HG03196 (cell line): ENCODE measurements around the gene SLC35F3.

ENCODE experiments used
- ATAC-seq: cut with Tn5 transposase; IDR thresholded peaks from one replicate; pipeline ENCODE4 v1.9.1; 2021; ENCODE audit not compliant: unreplicated experiment

The SLC35F3 gene

GRCh38 chr1:234019387-234019786 is 114.9 kb downstream of the SLC35F3 start:
- ATAC-seq, result no peak

DNA sequence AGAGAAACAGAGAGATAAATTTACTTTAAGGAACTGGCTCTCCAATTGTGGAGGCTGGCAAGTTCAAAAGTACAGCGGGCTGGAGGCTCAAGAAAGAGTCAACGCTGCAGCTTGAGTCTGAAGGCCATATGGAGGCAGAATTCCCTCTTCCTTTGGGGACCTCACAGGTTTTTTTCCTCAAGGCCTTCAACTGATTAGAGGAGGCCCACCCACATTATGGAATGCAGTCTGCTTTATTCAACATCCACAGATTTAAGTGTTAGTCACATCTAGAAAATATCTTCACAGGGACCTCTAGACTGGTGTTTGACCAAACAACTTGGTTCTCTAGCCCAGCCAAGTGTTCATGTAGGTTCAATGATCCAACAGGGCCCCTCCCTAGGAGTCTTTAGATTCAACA is 117.8 kb downstream of the SLC35F3 start:
- ATAC-seq, result no peak

DNA sequence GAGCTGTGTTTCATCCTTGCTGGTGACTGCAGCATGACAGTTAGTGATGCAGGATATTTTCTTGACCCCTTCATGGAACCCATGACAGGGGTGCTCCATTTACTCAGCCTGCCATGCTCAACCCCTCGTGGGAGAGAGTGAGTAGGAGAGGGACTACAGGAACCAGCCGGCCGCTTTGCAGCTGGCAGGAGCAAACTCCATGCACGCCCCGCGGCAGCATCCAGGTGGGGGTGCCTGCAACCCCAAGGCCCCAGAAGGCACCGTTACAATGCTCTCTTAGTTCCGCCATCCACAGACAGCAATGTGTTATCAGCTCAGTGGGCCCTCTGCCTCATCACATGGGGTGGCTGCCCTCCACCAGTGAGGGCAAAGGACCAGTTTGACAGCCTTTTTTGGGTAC is 135.1 kb downstream of the SLC35F3 start:
- ATAC-seq, result no peak

DNA sequence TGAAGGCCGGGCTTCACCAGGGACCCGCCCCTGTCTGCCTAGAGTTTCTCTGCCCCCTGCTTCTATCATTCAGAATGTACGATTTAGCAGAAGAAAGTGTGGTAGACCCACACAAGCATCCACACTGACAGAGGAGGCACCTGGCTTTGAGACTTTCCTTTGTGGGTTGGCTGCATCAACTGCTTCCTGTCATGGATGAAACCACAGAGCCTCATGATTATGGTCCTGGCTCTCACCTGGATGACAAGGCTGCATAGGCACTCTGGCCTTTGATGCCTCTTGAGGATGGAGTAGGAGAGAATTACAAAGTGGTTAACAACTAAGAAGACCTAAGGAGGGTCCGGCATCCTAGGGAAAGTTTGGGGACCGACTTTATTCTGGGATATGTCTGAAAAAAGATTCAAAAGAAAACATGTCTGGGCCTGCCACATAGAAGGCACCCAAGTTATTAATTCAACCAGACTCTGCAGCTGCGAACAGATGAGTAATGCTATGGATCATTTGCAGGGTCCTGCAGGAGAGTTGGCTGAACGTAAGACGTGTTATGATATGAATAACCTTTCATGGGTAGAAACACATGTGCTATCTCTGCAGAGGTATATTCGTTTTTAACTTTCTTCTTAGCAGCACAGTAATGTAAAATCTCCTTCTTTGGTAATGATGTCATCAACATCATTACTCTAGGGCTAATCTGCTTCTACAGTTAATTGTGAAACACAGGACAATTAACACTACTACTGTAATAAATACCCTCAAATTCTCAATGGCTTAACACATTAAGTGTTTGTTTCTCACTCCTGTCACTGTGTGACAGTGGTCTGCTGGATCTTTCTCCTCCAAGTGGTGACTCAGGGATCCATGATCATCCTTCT is 136.2 kb downstream of the SLC35F3 start:
- ATAC-seq, result no peak

GRCh38 chr1:234044079-234044478 is 139.6 kb downstream of the SLC35F3 start:
- ATAC-seq, result no peak

GRCh38 chr1:234047123-234047522 is 142.6 kb downstream of the SLC35F3 start:
- ATAC-seq, result no peak

DNA sequence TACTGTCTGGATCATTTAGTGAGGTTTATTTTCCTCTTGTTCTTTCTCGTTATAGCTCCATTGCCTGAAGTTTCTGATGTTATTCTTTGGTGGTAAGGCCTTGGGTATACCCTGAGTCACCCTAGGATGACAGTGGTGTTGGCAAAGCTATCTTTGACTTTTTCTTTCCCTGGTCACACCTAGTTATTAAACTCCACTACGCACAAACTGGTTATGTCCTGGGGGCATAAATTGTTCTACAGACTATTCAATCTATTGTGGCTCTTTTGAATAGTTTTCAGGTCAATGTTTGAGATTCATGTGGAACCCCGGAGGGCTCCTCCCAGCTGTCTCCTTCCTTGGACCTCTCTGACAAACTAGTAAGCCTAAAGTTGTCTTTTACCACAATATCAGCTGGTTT is 157.7 kb downstream of the SLC35F3 start:
- no peak for ATAC-seq

- ATAC-seq, result no peak
These were observed 161.4 kb downstream of the SLC35F3 start for GRCh38 chr1:234065794-234066447.

DNA sequence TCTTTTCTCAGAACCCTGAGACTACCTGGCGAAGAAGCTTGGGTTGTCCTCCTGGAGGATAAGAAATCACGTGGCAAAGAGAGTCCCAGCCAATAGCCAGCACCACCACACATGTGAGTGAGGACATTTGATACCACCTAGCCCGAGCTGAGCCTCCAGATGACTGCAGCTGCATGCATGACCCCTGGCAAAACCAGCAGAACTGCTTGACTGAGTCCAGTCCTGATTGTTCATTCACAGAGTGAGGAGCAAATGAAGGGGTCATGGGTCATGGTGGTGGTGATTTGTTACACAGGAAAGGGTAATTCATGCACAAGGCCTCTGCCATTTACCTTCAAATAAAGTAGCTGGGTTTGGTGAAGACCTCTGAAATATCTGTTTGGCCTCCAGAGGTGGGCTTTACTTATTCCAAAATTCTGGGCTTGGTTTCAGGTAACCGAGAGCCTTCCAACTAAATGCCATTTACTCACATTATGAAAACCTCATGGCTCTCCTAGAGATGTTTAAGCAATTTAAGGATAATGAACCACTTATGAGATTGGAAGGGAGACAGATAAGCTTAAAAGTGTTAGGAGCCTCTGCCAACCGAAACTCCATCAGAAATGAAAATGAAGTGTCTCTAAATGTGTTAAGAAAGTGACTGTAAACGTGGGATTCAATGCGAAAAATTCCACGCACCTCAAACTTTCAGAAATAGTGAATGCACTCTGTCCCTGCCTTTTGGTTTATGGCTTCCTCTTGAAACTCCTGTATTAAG is 163.3 kb downstream of the SLC35F3 start:
- ATAC-seq, result no peak

- ATAC-seq, result no peak
These were observed 165.3 kb downstream of the SLC35F3 start for GRCh38 chr1:234069760-234070159.

- ATAC-seq, result no peak
These were observed 168.3 kb downstream of the SLC35F3 start for GRCh38 chr1:234072793-234073192.

GRCh38 chr1:234078143-234078542 is 173.7 kb downstream of the SLC35F3 start:
- no peak for ATAC-seq

DNA sequence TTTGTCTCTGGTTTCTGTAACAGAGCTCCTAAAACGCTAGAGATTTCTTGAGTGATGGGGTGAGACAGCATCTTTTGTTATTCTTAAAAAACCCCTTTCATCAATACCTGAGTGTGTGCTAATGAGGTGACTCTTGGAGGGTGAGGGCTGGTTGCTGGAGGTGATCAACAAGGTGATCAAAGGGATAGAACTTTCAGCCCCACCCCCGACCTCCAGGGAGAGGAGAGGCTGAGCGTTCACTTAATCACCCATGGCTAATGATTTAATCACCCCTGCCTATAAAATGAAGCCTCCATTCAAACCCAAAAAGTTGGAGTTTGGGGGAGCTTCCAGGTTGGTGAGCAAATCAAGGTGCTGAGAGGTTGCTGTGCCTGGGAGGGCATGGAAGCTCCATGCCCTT is 175.4 kb downstream of the SLC35F3 start:
- ATAC-seq, result no peak

GRCh38 chr1:234083460-234083859 is 179.0 kb downstream of the SLC35F3 start:
- ATAC-seq, result no peak

GRCh38 chr1:234089396-234089795 is 184.9 kb downstream of the SLC35F3 start:
- no peak for ATAC-seq

DNA sequence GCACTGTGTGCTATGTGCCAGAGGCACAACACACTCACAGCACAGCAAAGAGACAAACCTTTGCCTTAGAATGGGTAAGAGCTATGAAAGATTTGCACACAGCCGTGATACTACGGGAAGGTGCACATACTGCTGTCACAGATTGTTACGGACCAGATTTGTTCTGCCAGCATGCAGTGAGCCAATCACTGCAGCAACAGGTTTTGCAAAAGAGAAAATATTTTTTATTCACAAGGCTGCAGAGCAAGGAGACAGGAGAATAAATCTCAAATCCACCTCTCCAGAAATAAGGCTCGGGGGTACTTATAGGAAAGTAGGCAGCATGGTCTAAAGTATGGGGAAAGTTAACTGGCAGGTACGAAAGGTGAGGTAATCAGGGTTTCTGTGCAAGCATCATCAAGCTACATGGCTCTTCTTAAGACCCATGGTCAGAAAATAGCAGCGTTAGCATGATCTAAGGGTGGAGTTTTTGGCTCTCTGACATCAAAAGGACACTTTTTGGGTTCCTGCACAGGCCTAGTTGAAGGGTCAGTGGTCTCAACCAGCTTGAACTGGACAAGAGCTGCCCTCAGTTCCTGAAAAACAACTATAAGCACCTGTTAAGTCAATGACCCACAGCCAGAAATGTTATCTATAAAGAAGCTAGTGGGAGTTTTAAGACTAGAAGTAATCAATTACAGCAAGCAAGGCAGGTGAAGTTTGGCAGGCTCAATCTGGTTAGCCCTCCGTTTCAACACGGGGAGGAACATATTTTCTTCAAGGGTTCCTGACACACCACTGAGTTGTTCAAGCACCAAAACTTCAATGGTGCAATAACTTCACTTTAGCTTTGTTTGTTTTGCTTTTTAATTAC is 186.0 kb downstream of the SLC35F3 start:
- ATAC-seq, result no peak

DNA sequence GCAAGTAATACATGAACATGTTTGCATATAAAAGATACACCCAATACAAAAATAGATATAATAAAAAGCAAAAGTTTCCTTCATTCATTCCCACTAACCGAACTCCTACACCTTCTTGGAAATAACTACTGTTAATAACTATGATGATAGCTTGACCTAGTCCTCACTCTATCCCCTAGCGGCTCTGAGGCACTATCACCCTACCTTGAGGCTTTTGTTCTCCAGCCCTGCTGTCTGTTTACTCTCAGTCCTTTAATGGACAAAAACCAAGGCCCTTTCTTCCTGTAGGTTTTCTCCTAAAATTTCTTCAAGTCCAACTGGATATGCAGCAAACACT is 186.6 kb downstream of the SLC35F3 start:
- ATAC-seq, result no peak

DNA sequence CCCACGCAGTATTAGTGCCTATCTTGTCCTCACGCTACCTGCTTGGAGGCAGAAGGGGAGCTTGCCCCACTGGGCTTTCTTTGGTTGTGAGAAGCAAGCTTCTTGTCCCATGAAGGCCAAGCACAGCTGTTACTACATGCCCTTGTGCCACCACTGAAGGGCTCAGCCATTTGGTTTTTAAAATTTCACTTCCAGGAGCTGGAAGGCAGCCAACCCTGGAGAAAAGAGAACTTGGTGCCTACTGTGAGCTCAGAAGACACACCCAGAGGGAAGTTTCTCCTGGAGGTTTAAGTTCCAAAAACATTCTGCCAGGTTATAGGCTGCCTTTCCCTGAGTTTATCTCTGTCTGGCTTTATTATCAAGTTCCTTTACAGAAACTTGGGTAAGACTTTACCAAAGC is 187.4 kb downstream of the SLC35F3 start:
- no peak for ATAC-seq

DNA sequence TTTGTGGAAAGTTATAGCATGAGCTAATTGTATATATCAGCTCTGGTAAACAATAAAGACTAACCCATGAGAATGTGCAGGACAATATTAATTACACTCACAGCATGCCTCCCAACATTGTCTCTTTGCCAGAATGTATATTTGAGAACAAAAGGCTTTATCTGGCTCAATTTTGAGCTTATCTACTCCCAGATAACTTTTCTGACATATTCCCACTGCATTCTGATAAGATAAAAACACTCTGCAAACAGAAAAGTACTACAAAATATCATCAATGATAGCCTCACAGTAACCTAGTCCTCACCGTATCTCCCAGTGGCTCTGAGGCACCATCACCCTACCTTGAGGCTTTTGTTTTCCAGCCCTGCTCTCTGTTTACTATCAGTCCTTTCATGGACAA is 188.6 kb downstream of the SLC35F3 start:
- no peak for ATAC-seq

DNA sequence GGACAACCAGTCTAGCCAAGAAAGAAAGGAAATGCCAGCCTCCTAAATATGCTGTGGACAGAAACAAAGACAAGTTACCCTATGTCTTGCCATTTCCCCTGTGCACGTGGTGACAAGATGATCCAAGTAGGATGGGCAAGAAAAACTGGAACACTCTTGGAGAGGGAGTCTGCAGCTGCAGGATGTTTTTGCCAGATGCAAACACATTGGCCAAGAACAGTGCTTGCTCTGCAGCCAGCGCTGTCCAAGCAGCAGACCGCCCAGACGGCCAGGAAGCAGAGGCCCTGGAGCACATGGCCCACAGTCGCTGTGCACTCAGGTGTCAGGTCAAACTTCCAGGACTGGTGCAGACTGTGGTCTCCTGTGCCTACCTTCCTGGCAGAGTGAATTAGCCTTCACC is 189.3 kb downstream of the SLC35F3 start:
- no peak for ATAC-seq

DNA sequence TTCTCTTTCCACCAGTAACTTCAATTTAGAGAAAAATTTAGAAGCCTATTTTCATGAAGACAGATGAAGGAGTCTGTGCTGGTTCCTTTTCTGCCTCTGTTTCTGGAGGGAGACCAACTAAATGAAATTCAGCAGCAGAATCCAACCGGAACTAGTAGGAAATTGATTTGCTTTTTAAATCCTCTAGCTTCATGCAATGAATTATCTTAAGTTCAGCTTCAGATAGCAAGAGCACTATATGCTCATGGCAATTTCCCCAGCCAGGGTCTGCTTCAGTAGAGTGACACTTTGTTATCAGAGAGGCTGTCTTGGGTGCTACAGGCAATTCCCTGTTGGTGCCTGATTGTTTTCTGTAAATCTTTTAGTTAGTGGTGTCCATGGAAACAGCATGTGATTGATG is 189.7 kb downstream of the SLC35F3 start:
- ATAC-seq, result no peak
